ENCODE results near the gene SCMH1.

The SCMH1 gene

DNA sequence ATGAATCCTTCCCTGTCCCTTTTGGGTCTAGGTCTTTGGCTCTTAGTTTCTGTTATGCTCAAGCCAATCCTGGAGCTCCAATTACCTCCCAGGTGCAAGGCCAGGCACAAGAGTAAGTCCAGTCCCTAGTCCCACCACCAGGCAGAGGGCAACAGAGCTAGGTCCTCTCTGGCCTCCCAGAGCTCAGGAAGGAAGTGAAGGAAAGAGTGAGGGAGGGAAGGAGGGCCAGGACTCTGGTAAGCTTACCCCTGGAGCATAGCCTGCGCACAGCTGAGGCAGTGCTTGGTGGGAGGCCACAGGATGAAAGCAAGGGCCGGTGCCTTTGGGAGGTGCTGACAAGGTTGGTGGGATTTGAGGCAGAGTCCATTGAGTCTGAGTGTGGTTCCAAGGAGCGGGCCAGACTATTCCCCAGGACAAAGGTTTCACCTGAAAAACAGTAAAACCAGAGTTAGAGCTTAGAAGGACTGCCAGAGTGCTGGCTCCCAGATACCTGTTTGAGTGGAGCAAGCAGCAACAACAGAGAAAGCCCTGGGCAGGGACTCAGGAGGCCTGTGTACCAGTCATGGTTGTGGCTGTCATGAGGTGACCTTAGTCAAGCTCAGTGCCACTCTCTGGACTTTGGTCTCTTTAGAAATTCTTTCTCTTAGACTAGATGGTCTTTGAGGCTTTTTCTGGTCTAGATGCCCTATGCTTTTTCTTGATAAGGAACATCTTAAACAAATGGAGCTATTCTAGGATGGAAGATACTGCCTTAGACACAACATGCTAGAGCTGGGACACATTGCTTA lies 204.8 kb downstream of the SCMH1 start:
- no peak for DNase-seq (ENCODE audit: low spot score)
- in situ Hi-C loops (cut with MboI; ENCODE audit: low sequenced_read_pairs, unreplicated experiment) = no loop called here
- TF ChIP-seq, protein P1, sequence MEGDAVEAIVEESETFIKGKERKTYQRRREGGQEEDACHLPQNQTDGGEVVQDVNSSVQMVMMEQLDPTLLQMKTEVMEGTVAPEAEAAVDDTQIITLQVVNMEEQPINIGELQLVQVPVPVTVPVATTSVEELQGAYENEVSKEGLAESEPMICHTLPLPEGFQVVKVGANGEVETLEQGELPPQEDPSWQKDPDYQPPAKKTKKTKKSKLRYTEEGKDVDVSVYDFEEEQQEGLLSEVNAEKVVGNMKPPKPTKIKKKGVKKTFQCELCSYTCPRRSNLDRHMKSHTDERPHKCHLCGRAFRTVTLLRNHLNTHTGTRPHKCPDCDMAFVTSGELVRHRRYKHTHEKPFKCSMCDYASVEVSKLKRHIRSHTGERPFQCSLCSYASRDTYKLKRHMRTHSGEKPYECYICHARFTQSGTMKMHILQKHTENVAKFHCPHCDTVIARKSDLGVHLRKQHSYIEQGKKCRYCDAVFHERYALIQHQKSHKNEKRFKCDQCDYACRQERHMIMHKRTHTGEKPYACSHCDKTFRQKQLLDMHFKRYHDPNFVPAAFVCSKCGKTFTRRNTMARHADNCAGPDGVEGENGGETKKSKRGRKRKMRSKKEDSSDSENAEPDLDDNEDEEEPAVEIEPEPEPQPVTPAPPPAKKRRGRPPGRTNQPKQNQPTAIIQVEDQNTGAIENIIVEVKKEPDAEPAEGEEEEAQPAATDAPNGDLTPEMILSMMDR (IDR thresholded peaks at IDR 0.05; ENCODE audit: borderline replicate concordance, control extremely low read depth, extremely low read depth, insufficient read depth, missing control alignments) = no peak

DNA sequence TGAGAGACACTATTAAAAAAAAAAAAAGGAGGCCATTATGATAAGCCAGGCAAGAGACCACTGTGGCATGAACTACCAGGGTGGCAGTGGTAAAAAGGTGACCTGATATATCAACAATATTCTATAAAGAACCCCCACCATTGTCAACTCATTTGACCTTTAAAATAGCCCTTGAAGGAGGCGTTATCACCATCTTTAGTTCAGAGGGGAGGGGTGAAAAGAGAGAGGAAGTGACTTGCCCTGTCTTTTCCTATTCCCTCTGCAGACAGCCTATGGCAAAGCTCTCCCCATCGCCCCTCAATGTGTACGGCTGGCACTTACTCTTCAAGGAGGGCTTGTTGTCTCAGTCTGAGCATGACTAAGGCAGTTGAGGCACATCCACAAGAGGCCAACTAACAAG lies 208.8 kb downstream of the SCMH1 start:
- in situ Hi-C loops (cut with MboI; ENCODE audit: low sequenced_read_pairs, unreplicated experiment) = no loop called here
- TF ChIP-seq, protein P1 (IDR thresholded peaks at IDR 0.05; ENCODE audit: borderline replicate concordance, control extremely low read depth, extremely low read depth, insufficient read depth, missing control alignments) = no peak
- no peak for DNase-seq (ENCODE audit: low spot score)

DNA sequence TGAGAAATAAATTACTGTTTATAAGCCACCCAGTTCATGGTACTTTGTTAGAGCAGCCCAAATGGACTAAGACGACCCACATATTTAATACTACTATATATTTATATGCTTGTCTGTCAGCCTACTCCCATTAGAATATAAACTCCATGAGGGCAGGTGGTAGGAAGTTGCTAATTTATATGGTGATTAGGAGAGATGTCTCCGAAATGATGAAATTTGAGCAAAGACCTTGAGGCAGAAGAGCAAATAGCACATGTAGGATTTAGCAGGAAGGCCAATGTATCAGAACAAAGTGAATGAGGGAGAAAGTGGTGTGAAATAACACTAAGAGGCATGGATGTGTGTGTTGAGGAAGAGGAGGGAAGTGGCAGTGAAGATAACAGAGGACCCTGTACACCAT lies 210.0 kb downstream of the SCMH1 start:
- TF ChIP-seq, protein P1 (IDR thresholded peaks at IDR 0.05; ENCODE audit: borderline replicate concordance, control extremely low read depth, extremely low read depth, insufficient read depth, missing control alignments) = no peak
- no peak for DNase-seq (ENCODE audit: low spot score)
- in situ Hi-C loops (cut with MboI; ENCODE audit: low sequenced_read_pairs, unreplicated experiment) = no loop called here

DNA sequence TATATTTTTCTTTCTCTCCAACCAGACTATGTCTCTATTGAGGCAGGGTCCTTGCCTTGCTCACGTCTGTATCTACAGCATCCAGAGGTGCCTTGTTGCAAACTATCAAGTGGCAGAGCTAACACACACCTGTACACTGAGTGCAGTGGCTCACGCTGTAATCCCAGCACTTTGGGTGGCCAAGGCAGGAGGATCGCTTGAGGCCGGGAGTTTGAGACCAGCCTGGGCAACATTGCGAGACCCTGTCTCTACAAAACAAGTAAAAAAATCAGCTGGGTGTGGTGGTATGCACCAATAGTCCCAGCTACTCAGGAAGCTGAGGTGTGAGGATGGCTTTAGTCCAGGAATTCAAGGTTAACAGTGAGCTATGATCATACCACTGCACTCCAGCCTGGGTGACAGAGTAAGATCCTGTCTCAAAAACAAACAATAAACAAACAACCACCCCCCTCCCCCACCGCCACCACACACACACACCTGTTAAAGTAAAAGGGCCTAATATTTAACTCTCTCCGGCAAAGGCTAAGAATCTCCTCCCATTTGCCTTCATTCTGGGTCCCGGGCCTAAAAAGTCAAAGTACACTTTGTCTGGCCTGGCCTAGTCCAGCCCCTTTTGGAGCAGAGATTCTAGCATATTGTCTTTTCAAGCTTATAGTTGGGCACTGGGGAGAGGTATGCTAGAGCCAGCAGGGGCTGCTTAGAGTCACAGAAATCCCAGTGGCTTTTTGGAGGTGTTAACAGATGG lies 211.1 kb downstream of the SCMH1 start:
- in situ Hi-C loops (cut with MboI; ENCODE audit: low sequenced_read_pairs, unreplicated experiment) = no loop called here
- no peak for DNase-seq (ENCODE audit: low spot score)
- TF ChIP-seq, protein P1 (IDR thresholded peaks at IDR 0.05; ENCODE audit: borderline replicate concordance, control extremely low read depth, extremely low read depth, insufficient read depth, missing control alignments) = no peak

DNA sequence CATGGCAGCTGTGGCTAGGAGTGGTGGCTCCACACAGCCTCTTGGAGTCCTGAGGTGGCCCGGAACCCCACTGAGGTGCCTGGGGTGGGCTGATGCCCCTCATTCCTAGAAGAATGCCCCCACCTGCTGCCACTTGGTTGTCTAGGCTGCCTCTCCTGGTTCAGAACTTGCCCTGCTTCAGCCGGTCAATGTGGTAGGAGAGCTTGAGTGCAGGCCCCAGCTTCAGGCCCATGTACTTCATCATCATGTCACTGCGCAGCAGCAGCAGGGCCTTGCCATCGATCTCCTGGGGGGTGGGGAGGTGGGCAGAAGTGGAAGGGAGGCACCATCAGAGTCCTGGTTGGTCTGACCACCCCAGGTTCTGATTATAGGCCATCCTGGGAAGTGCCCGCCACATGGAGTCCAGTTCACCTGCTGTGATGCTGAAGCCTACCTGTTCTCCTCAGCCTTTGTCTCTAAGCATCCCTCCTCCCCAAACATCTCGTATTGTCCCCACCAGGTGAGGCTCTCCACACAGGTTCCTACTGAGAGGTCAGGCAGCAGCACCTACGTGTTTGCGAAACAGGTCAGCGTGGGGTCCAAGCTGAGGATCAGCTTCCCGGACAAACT lies 214.0 kb downstream of the SCMH1 start:
- DNase-seq (ENCODE audit: low spot score) = no peak
- TF ChIP-seq, protein P1 (IDR thresholded peaks at IDR 0.05; ENCODE audit: borderline replicate concordance, control extremely low read depth, extremely low read depth, insufficient read depth, missing control alignments) = no peak
- in situ Hi-C loops (cut with MboI; ENCODE audit: low sequenced_read_pairs, unreplicated experiment) = no loop called here

DNA sequence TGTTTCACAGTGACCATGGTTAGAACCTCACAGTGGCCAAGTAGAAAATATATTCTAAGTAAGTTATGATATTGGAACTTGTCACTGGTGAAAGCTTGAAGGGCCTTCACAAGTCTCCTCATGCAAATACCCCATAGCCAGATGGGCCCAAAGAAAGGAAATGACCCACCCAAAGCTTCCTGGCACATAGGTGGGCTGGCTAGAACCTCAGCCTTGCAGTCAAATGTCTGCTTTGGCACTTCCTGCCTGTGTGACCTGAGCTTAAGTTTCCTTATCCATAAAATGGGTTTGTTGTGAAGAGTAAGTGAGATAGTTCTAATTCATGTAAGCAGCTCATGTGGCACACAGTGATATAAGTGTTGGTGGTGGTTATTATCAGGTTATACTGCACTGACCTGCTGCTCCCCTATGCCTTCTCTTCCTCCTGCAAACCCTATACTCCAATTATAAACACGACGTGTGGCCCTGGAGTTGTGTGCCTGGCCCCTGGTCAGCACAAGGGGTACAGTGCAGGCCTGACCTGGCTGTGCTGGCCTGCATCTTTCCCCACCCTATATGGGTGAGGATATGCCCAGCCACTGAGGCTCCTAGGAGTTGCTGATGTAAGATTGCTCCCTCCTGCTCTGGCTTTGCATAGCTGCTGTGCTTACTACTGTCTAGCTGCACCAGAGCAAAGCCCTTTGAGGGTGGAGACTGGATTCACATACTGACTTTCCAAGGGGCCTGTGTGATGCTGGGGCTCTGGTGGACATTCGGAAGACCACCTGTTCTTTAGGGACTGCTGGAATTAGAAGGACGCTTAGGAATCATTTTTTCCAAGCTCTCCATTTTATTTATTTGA lies 215.9 kb downstream of the SCMH1 start:
- in situ Hi-C loops (cut with MboI; ENCODE audit: low sequenced_read_pairs, unreplicated experiment) = no loop called here
- no peak for DNase-seq (ENCODE audit: low spot score)
- TF ChIP-seq, protein P1 (IDR thresholded peaks at IDR 0.05; ENCODE audit: borderline replicate concordance, control extremely low read depth, extremely low read depth, insufficient read depth, missing control alignments) = no peak

Data from GM13976 (cell line).